Suprapubic skin (tissue), 4 donors: ENCODE data around the gene HECTD2. TPM values are rescaled to one million over a fixed set of nuclear protein-coding genes. Genes with fewer than 3 reads are reported as not detected.
A peak's percentile ranks its signal among the peaks of the same experiment; 100 is the strongest.

Experiments
- DNase-seq, 2 donors: peaks; one replicate each; pipeline ENCODE4 v3.0.0-alpha.2; 2019; ENCODE audit warnings: low spot score in 2 of 2
- H3K27ac ChIP-seq: fragments of 200-600 bp; sonication (generic); one replicate; pipeline ENCODE4 v1.5.1; 2019
- H3K27me3 ChIP-seq: fragments of 200-600 bp; sonication (generic); one replicate; pipeline ENCODE4 v1.5.1; 2019
- H3K36me3 ChIP-seq: fragments of 200-600 bp; sonication (generic); one replicate; pipeline ENCODE4 v1.5.1; 2019
- H3K4me1 ChIP-seq: fragments of 200-600 bp; sonication (generic); one replicate; pipeline ENCODE4 v1.5.1; 2019
- H3K4me3 ChIP-seq: fragments of 200-600 bp; sonication (generic); one replicate; pipeline ENCODE4 v1.5.1; 2019; ENCODE audit warnings: mild to moderate bottlenecking
- H3K9me3 ChIP-seq: fragments of 200-600 bp; sonication (generic); one replicate; pipeline ENCODE4 v1.5.1; 2019
- CTCF ChIP-seq, 2 donors: fragments of 200-600 bp in 1 of 2; fragments of 450-650 bp in 1 of 2; sonication (generic) in 1 of 2; IDR thresholded peaks; one replicate each; pipeline ENCODE4 v1.5.1; 2016 to 2019; ENCODE audit warnings: antibody characterized with exemption in 2 of 2, mild to moderate bottlenecking in 1 of 2, moderate library complexity in 1 of 2
- EP300 ChIP-seq: sonication (generic); formaldehyde crosslinking; IDR thresholded peaks from one replicate; pipeline ENCODE4 v1.6.1; 2017; ENCODE audit warnings: antibody characterized with exemption
- POLR2A ChIP-seq, 2 donors: fragments of 450-650 bp; IDR thresholded peaks; one replicate each; pipeline ENCODE4 v1.6.1; 2017; ENCODE audit warnings: antibody characterized with exemption in 2 of 2, mild to moderate bottlenecking in 2 of 2, moderate library complexity in 2 of 2
- POLR2AphosphoS5 ChIP-seq, 3 donors: sonication (generic); formaldehyde crosslinking; IDR thresholded peaks; one replicate each; pipeline ENCODE4 v1.6.1; 2017; ENCODE audit warnings: antibody characterized with exemption in 3 of 3
- WGBS: methylation state at CpG from one replicate; pipeline ENCODE4 v1.1.5; 2018; 5-methylcytosine and 5-hydroxymethylcytosine counted together
- total RNA-seq, 4 donors: library from RNA; depleted of rRNA; stranded (reverse); fragments of >200 nt; gene quantifications; one replicate each; pipeline ENCODE4 v1.1.0, GENCODE V29; 2016

HECTD2 gene
- total RNA-seq, 4 donors from 2014 or later, result 3.4 to 10.5 (median 8.6) TPM

- Histone ChIP-seq H3K9me3 (no peaks in the 10 kb centered on the region), H3K4me3 (no peak overlapping the region), H3K27me3 (no peaks in the 10 kb centered on the region), H3K4me1 (peaks cover 14% of the 10 kb centered on the region), H3K36me3 (no peaks in the 10 kb centered on the region), H3K27ac (no peak overlapping the region)
- WGBS, result 93% methylated on average over 3 of the region's 3 CpGs
- TF ChIP-seq EP300 (no peak), CTCF (IDR thresholded peaks at IDR 0.05) (no peak), POLR2A (IDR thresholded peaks at IDR 0.05) (no peak), POLR2AphosphoS5 (IDR thresholded peaks at IDR 0.05) (no peak)
- no peak for DNase-seq
Measured at GRCh38 chr10:91406322-91406721, 3.8 kb upstream of the HECTD2 start.

GRCh38 chr10:91409069-91409868 is 875 bp upstream of the HECTD2 start:
- Histone ChIP-seq H3K4me3 (peak overlapping the region; percentile 94), H3K36me3 (no peaks in the 10 kb centered on the region), H3K27ac (peak overlapping the region; percentile 100), H3K27me3 (no peaks in the 10 kb centered on the region), H3K9me3 (no peaks in the 10 kb centered on the region), H3K4me1 (peaks cover 25% of the 10 kb centered on the region)
- TF ChIP-seq POLR2AphosphoS5 (IDR thresholded peaks at IDR 0.05) (peak in 1 of 3 donors; percentile 77), POLR2A (IDR thresholded peaks at IDR 0.05) (peak; percentile 52 to 77), EP300 (no peak)
- 3% methylated on average over 31 of the region's 31 CpGs for WGBS
- peak; percentile 90 to 92 for DNase-seq

GRCh38 chr10:91410638-91411371 is 661 bp downstream of the HECTD2 start:
- TF ChIP-seq CTCF (IDR thresholded peaks at IDR 0.05) (no peak), EP300 (no peak), POLR2A (IDR thresholded peaks at IDR 0.05) (no peak), POLR2AphosphoS5 (IDR thresholded peaks at IDR 0.05) (no peak)
- Histone ChIP-seq H3K36me3 (no peaks in the 10 kb centered on the region), H3K27me3 (no peaks in the 10 kb centered on the region), H3K9me3 (no peaks in the 10 kb centered on the region), H3K4me1 (peaks cover 31% of the 10 kb centered on the region), H3K4me3 (peak overlapping the region; percentile 94), H3K27ac (peak overlapping the region; percentile 100)
- WGBS, result 6% methylated on average over 19 of the region's 26 CpGs
- DNase-seq, result peak; percentile 61 to 81

GRCh38 chr10:91411621-91412020 is 1.5 kb downstream of the HECTD2 start:
- H3K4me1 ChIP-seq, result peaks cover 34% of the 10 kb centered on the region
- DNase-seq, result no peak
- no peaks in the 10 kb centered on the region for H3K27me3 ChIP-seq
- no peak overlapping the region for H3K27ac ChIP-seq
- H3K36me3 ChIP-seq, result no peaks in the 10 kb centered on the region
- H3K4me3 ChIP-seq, result peak overlapping the region; percentile 94
- WGBS, result 82% methylated on average over 5 of the region's 5 CpGs
- no peaks in the 10 kb centered on the region for H3K9me3 ChIP-seq
- no peak for TF ChIP-seq POLR2AphosphoS5 (IDR thresholded peaks at IDR 0.05)
- no peak for TF ChIP-seq CTCF (IDR thresholded peaks at IDR 0.05)
- no peak for TF ChIP-seq EP300
- TF ChIP-seq POLR2A (IDR thresholded peaks at IDR 0.05), result no peak

GRCh38 chr10:91412354-91413087 is 2.4 kb downstream of the HECTD2 start:
- H3K36me3 ChIP-seq, result no peaks in the 10 kb centered on the region
- H3K27me3 ChIP-seq, result no peaks in the 10 kb centered on the region
- no peak overlapping the region for H3K4me3 ChIP-seq
- H3K4me1 ChIP-seq, result peaks cover 34% of the 10 kb centered on the region
- H3K27ac ChIP-seq, result no peak overlapping the region
- TF ChIP-seq CTCF (IDR thresholded peaks at IDR 0.05) (no peak), POLR2AphosphoS5 (IDR thresholded peaks at IDR 0.05) (no peak), EP300 (no peak), POLR2A (IDR thresholded peaks at IDR 0.05) (no peak)
- no peak for DNase-seq
- no peaks in the 10 kb centered on the region for H3K9me3 ChIP-seq
- 86% methylated on average over 4 of the region's 4 CpGs for WGBS
